Epithelial cell of esophagus (primary cell): ENCODE measurements around the gene HACD2.
A peak's percentile ranks its signal among the peaks of the same experiment; 100 is the strongest.

Experiments used
- DNase-seq: peaks from one replicate; pipeline ENCODE4 v3.0.0; 2010; ENCODE audit warnings: low read depth
- H3K4me3 ChIP-seq: 2 replicates; pipeline ENCODE4 v1.5.1; 2011; ENCODE audit warnings: mild to moderate bottlenecking, low read length, control low read depth
- CTCF ChIP-seq: IDR thresholded peaks from 2 replicates; pipeline ENCODE4 v1.5.1; 2011; ENCODE audit warnings: low read depth, mild to moderate bottlenecking, low read length, control low read depth, inconsistent platforms; ENCODE audit not compliant: insufficient read depth; ENCODE audit errors: missing control alignments

The HACD2 gene

GRCh38 chr3:123505820-123506219 lies 79.0 kb downstream of the HACD2 start:
- no peak overlapping the region for H3K4me3 ChIP-seq
- no peak for DNase-seq
- no peak for TF ChIP-seq CTCF

GRCh38 chr3:123503203-123503602 lies 81.7 kb downstream of the HACD2 start:
- no peak overlapping the region for H3K4me3 ChIP-seq
- TF ChIP-seq CTCF, result no peak
- DNase-seq, result no peak

GRCh38 chr3:123499322-123499721 lies 85.5 kb downstream of the HACD2 start:
- TF ChIP-seq CTCF, result no peak
- no peak for DNase-seq
- H3K4me3 ChIP-seq, result no peak overlapping the region

GRCh38 chr3:123498761-123499160 lies 86.1 kb downstream of the HACD2 start:
- DNase-seq, result no peak
- no peak overlapping the region for H3K4me3 ChIP-seq
- TF ChIP-seq CTCF, result no peak

- TF ChIP-seq CTCF, result no peak
- H3K4me3 ChIP-seq, result no peak overlapping the region
- no peak for DNase-seq
Observed at GRCh38 chr3:123493912-123494311, 90.9 kb downstream of the HACD2 start.

GRCh38 chr3:123491966-123492587 lies 92.8 kb downstream of the HACD2 start:
- no peak overlapping the region for H3K4me3 ChIP-seq
- DNase-seq, result no peak
- no peak for TF ChIP-seq CTCF

- TF ChIP-seq CTCF, result peak; percentile 94
- no peak overlapping the region for H3K4me3 ChIP-seq
- DNase-seq, result peak; percentile 68
Observed at GRCh38 chr3:123489400-123490004, 95.4 kb downstream of the HACD2 start.
